HepG2 (cell line): ENCODE measurements around the gene FDXR. TPM values are rescaled to one million over a fixed set of nuclear protein-coding genes. Genes with fewer than 3 reads are reported as not detected.

ENCODE experiments used
- ATF7 ChIP-seq, 2 experiments: fragments of 450-650 bp in 1 of 2; sonication (generic) in 1 of 2; formaldehyde crosslinking in 1 of 2; IDR thresholded peaks; 2 replicates each; pipeline versions ENCODE4 v1.4.0 to v1.6.1; 2016 to 2020; ENCODE audit warnings: antibody characterized with exemption in 1 of 2, mild to moderate bottlenecking in 1 of 2, missing genetic modification reagents in 1 of 2
- BRF2 ChIP-seq: sonication (generic); formaldehyde crosslinking; IDR thresholded peaks from 2 replicates; pipeline ENCODE4 v1.8.1; 2022; ENCODE audit warnings: mild to moderate bottlenecking, missing genetic modification reagents
- POGK ChIP-seq: sonication (generic); formaldehyde crosslinking; conservative IDR thresholded peaks from 2 replicates; pipeline ENCODE4 v1.8.0; 2022; ENCODE audit warnings: mild to moderate bottlenecking, moderate library complexity, missing genetic modification reagents
- TCF7L2 ChIP-seq: IDR thresholded peaks from 2 replicates; pipeline ENCODE4 v1.6.1; 2011; ENCODE audit warnings: mild to moderate bottlenecking, low read depth, low read length, moderate library complexity
- UBTF ChIP-seq: sonication (generic); formaldehyde crosslinking; IDR thresholded peaks from 2 replicates; pipeline ENCODE4 v1.4.0; 2020; ENCODE audit warnings: mild to moderate bottlenecking, missing genetic modification reagents
- ZNF275 ChIP-seq: sonication (generic); formaldehyde crosslinking; IDR thresholded peaks from 2 replicates; pipeline ENCODE4 v1.8.0; 2022; ENCODE audit warnings: missing genetic modification reagents, mild to moderate bottlenecking, inconsistent platforms, borderline replicate concordance
- ZNF3 ChIP-seq: IDR thresholded peaks from 2 replicates; pipeline ENCODE4 v1.7.0; 2017; ENCODE audit warnings: inconsistent platforms
- ZNF652 ChIP-seq: IDR thresholded peaks from 2 replicates; pipeline ENCODE4 v1.6.1; 2016; ENCODE audit warnings: low read depth, borderline replicate concordance
- polyA plus RNA-seq, 8 experiments: library from polyadenylated mRNA; depleted of rRNA in 3 of 8; stranded (reverse) in 7 of 8; unstranded in 1 of 8; fragments of >200 nt; fragmentation: Illumina TruSeq in 4 of 8; extraction: Trizol in 4 of 8; gene quantifications; 2 replicates each; pipeline versions ENCODE4 v1.2.1 to v1.2.3, GENCODE V29; 2011 to 2016; ENCODE audit warnings: low read depth in 4 of 8, missing spikeins in 1 of 8, mixed read lengths in 1 of 8; ENCODE audit not compliant: insufficient read depth in 1 of 8
- total RNA-seq, 5 experiments: library from RNA; depleted of rRNA; stranded (reverse); fragments of >200 nt; fragmentation: Illumina TruSeq; extraction: Trizol; gene quantifications; 2 replicates each; pipeline ENCODE4 v1.2.3, GENCODE V29; 2016; ENCODE audit warnings: low read depth in 1 of 5

The FDXR gene
- total and polyA plus RNA-seq, 2 of the 13 experiments (the other 11 are each of a cell fraction or from before 2014, with no cell fraction given) = 23.4 to 116 TPM

- TF ChIP-seq ATF7 (IDR thresholded peaks at IDR 0.05) (no peak), ATF7 (CRISPR knock-in tag; IDR thresholded peaks at IDR 0.05) (0 out of 2 replicates have a peak, but pooled peaks have one; percentile 9), ZNF3 (CRISPR knock-in tag) (peak; percentile 94), ZNF652 (CRISPR knock-in tag) (no peak), UBTF (CRISPR knock-in tag) (no peak), BRF2 (no peak), ZNF275 (CRISPR knock-in tag) (no peak), TCF7L2 (no peak), POGK (CRISPR knock-in tag) (peak; percentile 77; the same call in 1 of the 2 replicates)
Observed at GRCh38 chr17:74863420-74864296, 9.1 kb downstream of the FDXR start (continued).
